HG02840 (cell line): Measurements from ENCODE around the gene CRB3.

Source experiments
- ATAC-seq: cut with Tn5 transposase; IDR thresholded peaks from one replicate; pipeline ENCODE4 v1.9.1; 2021; ENCODE audit warnings: mild to moderate bottlenecking, moderate library complexity, moderate number of reproducible peaks; ENCODE audit not compliant: unreplicated experiment, low FRiP score

CRB3 gene

GRCh38 chr19:6516018-6516658 lies 52.1 kb downstream of the CRB3 start:
- no peak for ATAC-seq
